GM23338 (cell line): ENCODE data around the gene CELSR1.

Experiments
- CREB1 ChIP-seq: fragments of 250-450 bp; sonication (Bioruptor Pico); IDR thresholded peaks from 2 replicates; pipeline ENCODE4 v1.5.0; 2020; ENCODE audit warnings: low read depth, mild to moderate bottlenecking, moderate library complexity
- CTCF ChIP-seq, 2 experiments: fragments of 200-600 bp in 1 of 2; sonication (generic) in 1 of 2; conservative IDR thresholded peaks; 2 replicates each; pipeline versions ENCODE4 v1.5.1 to v1.6.1; 2016 to 2017; ENCODE audit warnings: antibody characterized with exemption in 2 of 2, low read depth in 2 of 2, mild to moderate bottlenecking in 2 of 2, moderate library complexity in 1 of 2
- ETS1 ChIP-seq: IDR thresholded peaks from 2 replicates; pipeline ENCODE4 v1.6.1; 2016; ENCODE audit warnings: antibody characterized with exemption
- EZH2 ChIP-seq: fragments of 200-600 bp; sonication (generic); IDR thresholded peaks from one replicate; pipeline ENCODE4 v1.8.0; 2017; ENCODE audit warnings: antibody characterized with exemption, mild to moderate bottlenecking, low read depth; ENCODE audit not compliant: unreplicated experiment
- EZH2phosphoT487 ChIP-seq: fragments of 200-600 bp; sonication (generic); IDR thresholded peaks from one replicate; pipeline ENCODE4 v1.8.1; 2018; ENCODE audit warnings: antibody characterized with exemption; ENCODE audit not compliant: unreplicated experiment
- JUNB ChIP-seq: IDR thresholded peaks from one replicate; pipeline ENCODE4 v1.6.1; 2016; ENCODE audit warnings: antibody characterized with exemption; ENCODE audit not compliant: unreplicated experiment
- NANOG ChIP-seq: IDR thresholded peaks from 2 replicates; pipeline ENCODE4 v1.6.1; 2016; ENCODE audit warnings: antibody characterized with exemption, borderline replicate concordance
- POLR2AphosphoS5 ChIP-seq: IDR thresholded peaks from 2 replicates; pipeline ENCODE4 v1.6.1; 2016; ENCODE audit warnings: antibody characterized with exemption, low read depth
- REST ChIP-seq: IDR thresholded peaks from one replicate; pipeline ENCODE4 v1.6.1; 2018; ENCODE audit warnings: antibody characterized with exemption; ENCODE audit not compliant: unreplicated experiment
- STAT1 ChIP-seq: IDR thresholded peaks from one replicate; pipeline ENCODE4 v1.6.1; 2016; ENCODE audit warnings: antibody characterized with exemption; ENCODE audit not compliant: unreplicated experiment
- ZNF331 ChIP-seq: fragments of 250-450 bp; sonication (Bioruptor Pico); IDR thresholded peaks from 2 replicates; pipeline ENCODE4 v1.5.0; 2020; ENCODE audit warnings: low read depth, mild to moderate bottlenecking, moderate library complexity
- ZNF462 ChIP-seq: fragments of 250-450 bp; sonication (Bioruptor Pico); IDR thresholded peaks from 2 replicates; pipeline ENCODE4 v1.5.0; 2020; ENCODE audit warnings: mild to moderate bottlenecking, moderate library complexity

GRCh38 chr22:46359362-46359761 is 178.1 kb downstream of the CELSR1 start:
- TF ChIP-seq CTCF (conservative IDR thresholded peaks at IDR 0.05; ENCODE audit: low read depth in 2 of 2) (no peak), EZH2phosphoT487 (no peak), CREB1 (CRISPR knock-in tag) (no peak), EZH2 (no peak), POLR2AphosphoS5 (no peak), ZNF331 (CRISPR knock-in tag) (no peak), REST (no peak), ETS1 (no peak), JUNB (no peak), ZNF462 (CRISPR knock-in tag) (no peak), STAT1 (no peak), NANOG (no peak)
